Esophagus squamous epithelium (tissue), 4 donors: Measurements from ENCODE around the gene DDX28.
A peak's percentile ranks its signal among the peaks of the same experiment; 100 is the strongest.

Experiments used
- CTCF ChIP-seq, 6 experiments: fragments of 450-650 bp in 4 of 6; fragments of 200-600 bp in 2 of 6; sonication (generic) in 2 of 6; IDR thresholded peaks; one replicate each; pipeline ENCODE4 v1.5.1; 2016 to 2019; ENCODE audit warnings: antibody characterized with exemption in 6 of 6, mild to moderate bottlenecking in 4 of 6, moderate library complexity in 4 of 6
- POLR2A ChIP-seq, 4 donors: fragments of 450-650 bp; IDR thresholded peaks; one replicate each; pipeline ENCODE4 v1.6.1; 2017; ENCODE audit warnings: antibody characterized with exemption in 4 of 4, mild to moderate bottlenecking in 4 of 4, moderate library complexity in 3 of 4

GRCh38 chr16:68040506-68041288 lies 17.7 kb upstream of the DDX28 start:
- TF ChIP-seq CTCF (IDR thresholded peaks at IDR 0.05) = peak; percentile 80 to 94 (median 89)
- TF ChIP-seq POLR2A (IDR thresholded peaks at IDR 0.05) = no peak
